Mucosa of stomach (tissue), 1 donor: ENCODE measurements around the gene CPNE7.

Experiments
- H3K27me3 ChIP-seq: one replicate; pipeline ENCODE4 v1.7.0; 2013; ENCODE audit warnings: mild to moderate bottlenecking, low read length; ENCODE audit not compliant: control insufficient read depth, insufficient read depth
- H3K36me3 ChIP-seq: one replicate; pipeline ENCODE4 v1.7.0; 2013; ENCODE audit warnings: low read length; ENCODE audit not compliant: control insufficient read depth, insufficient read depth
- H3K4me1 ChIP-seq: one replicate; pipeline ENCODE4 v1.7.0; 2013; ENCODE audit warnings: mild to moderate bottlenecking, low read length; ENCODE audit not compliant: control insufficient read depth, insufficient read depth
- H3K4me3 ChIP-seq: one replicate; pipeline ENCODE4 v1.7.0; 2013; ENCODE audit warnings: low read length
- H3K9ac ChIP-seq: one replicate; pipeline ENCODE4 v1.7.0; 2013; ENCODE audit warnings: mild to moderate bottlenecking, low read length, moderate library complexity
- H3K9me3 ChIP-seq: one replicate; pipeline ENCODE4 v1.7.0; 2013; ENCODE audit warnings: mild to moderate bottlenecking, low read length, moderate library complexity; ENCODE audit not compliant: control insufficient read depth
- donor health status: Pancreatic carcinoma.

CPNE7 gene

DNA sequence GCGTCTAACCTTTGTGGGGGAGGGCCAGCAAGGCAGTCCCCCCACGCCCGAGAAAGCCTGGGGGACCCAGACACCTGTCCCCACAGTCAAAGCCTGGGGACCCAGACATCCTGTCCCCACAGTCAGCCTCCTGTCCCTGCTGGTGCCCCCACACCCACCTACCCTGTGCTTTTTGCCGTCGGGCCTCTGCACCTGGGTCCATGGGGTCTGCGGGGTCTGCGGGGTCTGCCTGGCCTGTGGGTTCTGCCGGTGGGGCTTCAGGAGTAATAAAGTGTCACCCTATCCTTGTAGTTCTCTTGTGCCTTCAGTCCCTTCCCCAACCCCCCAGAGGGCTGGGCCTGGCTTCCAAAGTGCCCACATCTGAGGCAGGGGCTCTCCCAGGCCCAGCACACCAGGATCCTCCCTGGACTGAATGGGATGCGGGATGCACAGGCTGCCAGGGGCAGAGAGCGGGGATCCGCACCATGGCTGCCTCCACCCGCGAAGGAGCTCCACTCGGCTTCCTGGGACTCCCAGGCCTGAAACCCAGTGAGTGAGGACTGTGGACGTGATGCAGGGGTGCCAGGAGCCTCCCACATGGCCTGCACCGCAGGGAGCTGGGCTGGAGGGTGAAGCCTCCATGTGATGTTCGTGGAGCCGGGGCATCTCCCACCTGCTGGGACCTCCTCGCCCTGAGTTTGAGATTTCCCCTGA lies 21.5 kb downstream of the CPNE7 start:
- no peaks in the 10 kb centered on the region for H3K36me3 ChIP-seq
- no peaks in the 10 kb centered on the region for H3K9me3 ChIP-seq
- H3K9ac ChIP-seq: no peak overlapping the region
- H3K27me3 ChIP-seq: no peaks in the 10 kb centered on the region
- H3K4me1 ChIP-seq: no peaks in the 10 kb centered on the region
- no peak overlapping the region for H3K4me3 ChIP-seq

- Histone ChIP-seq H3K4me1 (no peaks in the 10 kb centered on the region), H3K36me3 (no peaks in the 10 kb centered on the region), H3K27me3 (peaks cover 7% of the 10 kb centered on the region), H3K4me3 (no peak overlapping the region), H3K9ac (no peak overlapping the region), H3K9me3 (no peaks in the 10 kb centered on the region)
Measured at GRCh38 chr16:89598199-89598598, 22.6 kb downstream of the CPNE7 start.

- Histone ChIP-seq H3K4me1 (no peaks in the 10 kb centered on the region), H3K36me3 (no peaks in the 10 kb centered on the region), H3K4me3 (no peak overlapping the region), H3K27me3 (peaks cover 7% of the 10 kb centered on the region), H3K9me3 (no peaks in the 10 kb centered on the region), H3K9ac (no peak overlapping the region)
Measured at GRCh38 chr16:89599451-89599858, 23.9 kb downstream of the CPNE7 start.

- Histone ChIP-seq H3K36me3 (no peaks in the 10 kb centered on the region), H3K9ac (no peak overlapping the region), H3K9me3 (no peaks in the 10 kb centered on the region), H3K4me1 (no peaks in the 10 kb centered on the region), H3K27me3 (peaks cover 7% of the 10 kb centered on the region), H3K4me3 (no peak overlapping the region)
Measured at GRCh38 chr16:89599902-89600301, 24.3 kb downstream of the CPNE7 start.

DNA sequence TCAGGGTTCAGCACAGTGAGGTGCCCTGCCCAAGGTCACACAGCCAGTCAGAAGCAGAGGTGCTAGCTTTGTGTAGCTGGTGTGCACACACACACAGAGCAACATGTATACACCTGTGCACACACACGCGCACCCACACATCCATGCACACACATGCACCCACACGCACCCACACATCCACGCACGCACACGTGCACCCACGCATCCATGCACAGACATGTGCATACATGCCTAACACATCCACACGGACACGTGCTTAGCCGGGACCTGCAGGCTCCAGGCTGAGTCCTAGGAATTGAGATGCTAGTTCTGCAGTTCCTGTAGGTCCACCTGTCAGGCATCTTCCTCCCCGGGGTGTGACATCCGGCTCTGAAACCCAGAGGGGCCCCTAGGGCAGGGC lies 24.9 kb downstream of the CPNE7 start:
- Histone ChIP-seq H3K4me3 (no peak overlapping the region), H3K36me3 (no peaks in the 10 kb centered on the region), H3K9me3 (no peaks in the 10 kb centered on the region), H3K9ac (no peak overlapping the region), H3K27me3 (peaks cover 7% of the 10 kb centered on the region), H3K4me1 (no peaks in the 10 kb centered on the region)

DNA sequence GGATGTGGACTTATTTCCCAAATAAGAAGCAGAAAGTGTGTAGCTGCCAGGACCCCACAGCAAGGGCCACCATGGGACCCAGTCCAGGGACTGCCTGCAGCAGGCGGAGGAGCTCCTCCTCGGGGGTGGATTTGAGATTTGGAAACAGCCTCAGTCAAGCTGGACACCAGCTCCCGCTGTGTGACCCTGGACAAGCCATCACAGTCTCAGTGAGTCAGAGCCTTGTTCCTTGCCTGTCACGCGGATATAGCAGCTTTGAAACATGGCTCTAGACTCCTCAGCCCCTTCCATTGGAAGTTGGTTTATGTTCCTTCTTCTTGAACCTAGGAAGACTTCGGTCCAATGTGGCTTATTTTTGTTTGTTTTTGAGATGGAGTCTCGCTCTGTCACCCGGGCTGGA lies 25.4 kb downstream of the CPNE7 start:
- H3K4me3 ChIP-seq: no peak overlapping the region
- H3K9ac ChIP-seq: no peak overlapping the region
- no peaks in the 10 kb centered on the region for H3K4me1 ChIP-seq
- no peaks in the 10 kb centered on the region for H3K36me3 ChIP-seq
- peaks cover 7% of the 10 kb centered on the region for H3K27me3 ChIP-seq
- no peaks in the 10 kb centered on the region for H3K9me3 ChIP-seq

- no peak overlapping the region for H3K9ac ChIP-seq
- H3K4me3 ChIP-seq: no peak overlapping the region
- peaks cover 7% of the 10 kb centered on the region for H3K27me3 ChIP-seq
- no peaks in the 10 kb centered on the region for H3K4me1 ChIP-seq
- H3K9me3 ChIP-seq: no peaks in the 10 kb centered on the region
- H3K36me3 ChIP-seq: no peaks in the 10 kb centered on the region
Measured at GRCh38 chr16:89601906-89602272, 26.3 kb downstream of the CPNE7 start.

DNA sequence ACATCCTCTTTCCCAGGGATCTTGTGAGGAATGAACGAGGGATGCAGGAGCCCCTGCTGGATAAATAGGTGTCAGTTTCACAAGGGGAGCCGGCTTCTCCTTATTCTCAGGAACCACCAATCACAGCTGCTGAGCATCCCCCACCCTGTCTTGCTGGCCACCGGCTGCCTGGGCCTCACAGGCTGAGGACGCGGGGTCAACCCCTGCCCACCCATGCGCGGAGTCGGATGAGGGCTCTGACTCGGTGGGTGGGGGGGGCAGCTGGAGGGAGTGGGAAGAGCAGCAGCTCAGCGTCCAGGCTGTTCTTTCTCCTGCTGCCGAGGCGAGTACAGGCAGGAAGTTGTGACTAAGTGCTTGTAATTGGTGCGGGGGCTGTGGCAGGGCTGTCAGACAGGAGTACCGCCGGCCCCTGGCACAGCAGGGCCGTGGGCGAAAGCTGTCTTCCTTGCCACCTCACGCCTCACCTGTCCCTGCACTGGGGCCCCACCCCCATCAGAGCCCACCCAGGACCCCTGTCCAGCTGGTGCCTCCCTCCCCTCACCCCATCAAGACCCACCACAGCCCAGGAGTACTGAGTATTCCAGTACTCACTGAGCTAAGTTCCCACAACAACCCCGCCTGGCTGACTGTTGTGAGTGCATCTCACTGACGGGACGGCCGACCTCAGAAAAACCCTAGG lies 26.9 kb downstream of the CPNE7 start:
- Histone ChIP-seq H3K4me3 (no peak overlapping the region), H3K9ac (no peak overlapping the region), H3K36me3 (no peaks in the 10 kb centered on the region), H3K27me3 (peaks cover 7% of the 10 kb centered on the region), H3K4me1 (no peaks in the 10 kb centered on the region), H3K9me3 (no peaks in the 10 kb centered on the region)

- Histone ChIP-seq H3K4me3 (no peak overlapping the region), H3K27me3 (peaks cover 12% of the 10 kb centered on the region), H3K9ac (no peak overlapping the region)
Measured at GRCh38 chr16:89602952-89603590, 27.5 kb downstream of the CPNE7 start.

DNA sequence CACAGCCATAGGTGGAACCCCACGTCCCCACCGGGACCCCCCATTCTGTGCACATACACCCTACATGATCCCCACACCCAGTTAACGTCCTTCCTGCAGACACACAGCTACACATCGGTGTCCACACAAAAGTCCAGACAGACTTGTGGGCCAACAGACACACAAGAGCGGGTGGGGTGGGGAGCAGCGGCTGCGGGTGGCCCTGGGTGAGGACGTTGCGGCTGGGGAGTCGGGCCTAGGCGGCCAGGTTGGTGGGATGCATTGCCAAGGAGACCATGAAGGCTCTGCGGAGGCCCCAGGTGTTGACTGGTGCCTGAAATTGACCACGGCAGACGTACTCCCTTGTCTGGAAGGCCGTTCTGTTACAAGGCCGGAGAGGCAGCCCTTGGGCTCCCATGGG lies 29.2 kb downstream of the CPNE7 start:
- no peaks in the 10 kb centered on the region for H3K36me3 ChIP-seq
- peaks cover 18% of the 10 kb centered on the region for H3K27me3 ChIP-seq
- no peaks in the 10 kb centered on the region for H3K9me3 ChIP-seq
- no peak overlapping the region for H3K4me3 ChIP-seq
- H3K4me1 ChIP-seq: no peaks in the 10 kb centered on the region
- H3K9ac ChIP-seq: no peak overlapping the region

More at GRCh38 chr16:89602952-89603590, 27.5 kb downstream of the CPNE7 start:
- Histone ChIP-seq H3K4me1 (no peaks in the 10 kb centered on the region), H3K9me3 (no peaks in the 10 kb centered on the region), H3K36me3 (no peaks in the 10 kb centered on the region)

GRCh38 chr16:89605186-89605970 lies 29.8 kb downstream of the CPNE7 start:
- H3K4me3 ChIP-seq: no peak overlapping the region
- H3K27me3 ChIP-seq: peaks cover 18% of the 10 kb centered on the region
- no peak overlapping the region for H3K9ac ChIP-seq
- no peaks in the 10 kb centered on the region for H3K4me1 ChIP-seq
- no peaks in the 10 kb centered on the region for H3K9me3 ChIP-seq
- H3K36me3 ChIP-seq: no peaks in the 10 kb centered on the region

DNA sequence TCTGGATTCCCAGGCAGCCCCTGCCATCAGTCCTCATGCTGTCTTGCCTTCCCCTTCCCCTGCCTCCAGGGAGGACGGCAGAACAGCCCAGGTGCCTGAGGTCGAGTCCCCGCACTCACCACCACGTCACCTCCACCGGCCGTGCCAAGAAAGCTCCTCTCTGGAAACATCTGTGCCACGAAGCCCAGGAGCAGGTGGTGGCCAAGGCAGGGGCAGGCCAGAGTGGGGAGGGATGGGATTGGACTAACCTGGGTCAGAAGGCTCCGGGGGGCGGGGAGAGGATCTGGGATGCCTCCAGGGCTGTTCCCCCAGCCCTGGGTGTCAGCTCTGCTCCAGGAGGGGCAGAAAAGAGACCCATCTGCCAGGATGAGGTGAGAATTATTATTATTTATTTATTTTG lies 30.4 kb downstream of the CPNE7 start:
- Histone ChIP-seq H3K4me3 (no peak overlapping the region), H3K36me3 (no peaks in the 10 kb centered on the region), H3K27me3 (peaks cover 18% of the 10 kb centered on the region), H3K4me1 (no peaks in the 10 kb centered on the region), H3K9ac (no peak overlapping the region), H3K9me3 (no peaks in the 10 kb centered on the region)
